GM19395 (cell line): ENCODE measurements around the gene PTPRN2.

Experiments used
- ATAC-seq: cut with Tn5 transposase; IDR thresholded peaks from one replicate; pipeline ENCODE4 v1.9.1; 2021; ENCODE audit warnings: mild to moderate bottlenecking, moderate library complexity; ENCODE audit not compliant: unreplicated experiment

PTPRN2 gene

DNA sequence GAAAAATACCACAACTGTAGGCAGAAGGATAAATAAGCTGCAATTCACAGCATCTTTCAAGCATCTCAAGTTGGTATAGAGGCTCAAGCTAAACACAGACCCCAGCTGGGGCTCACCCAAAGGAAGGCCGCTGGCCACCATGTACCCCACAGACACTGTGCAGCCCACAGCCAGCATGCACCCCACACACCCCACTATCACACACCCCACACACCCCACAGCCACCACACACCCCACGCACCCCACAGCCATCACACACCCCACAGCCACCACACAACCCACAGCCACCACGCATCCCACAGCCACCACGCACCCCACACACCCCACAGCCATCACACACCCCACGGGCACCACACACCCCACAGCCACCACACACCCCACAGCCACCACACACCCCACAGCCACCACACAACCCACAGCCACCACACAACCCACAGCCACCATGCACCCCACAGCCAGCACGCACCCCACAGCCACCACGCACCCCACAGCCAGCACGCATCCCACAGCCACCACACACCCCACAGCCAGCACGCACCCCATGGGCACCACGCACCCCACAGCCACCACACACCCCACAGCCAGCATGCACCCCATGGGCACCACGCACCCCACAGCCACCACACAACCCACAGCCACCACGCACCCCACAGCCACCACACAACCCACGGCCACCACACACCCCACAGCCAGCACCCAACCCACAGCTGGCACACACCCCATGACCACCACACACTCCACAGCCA, 1036.1 kb downstream of the PTPRN2 start:
- ATAC-seq: no peak

DNA sequence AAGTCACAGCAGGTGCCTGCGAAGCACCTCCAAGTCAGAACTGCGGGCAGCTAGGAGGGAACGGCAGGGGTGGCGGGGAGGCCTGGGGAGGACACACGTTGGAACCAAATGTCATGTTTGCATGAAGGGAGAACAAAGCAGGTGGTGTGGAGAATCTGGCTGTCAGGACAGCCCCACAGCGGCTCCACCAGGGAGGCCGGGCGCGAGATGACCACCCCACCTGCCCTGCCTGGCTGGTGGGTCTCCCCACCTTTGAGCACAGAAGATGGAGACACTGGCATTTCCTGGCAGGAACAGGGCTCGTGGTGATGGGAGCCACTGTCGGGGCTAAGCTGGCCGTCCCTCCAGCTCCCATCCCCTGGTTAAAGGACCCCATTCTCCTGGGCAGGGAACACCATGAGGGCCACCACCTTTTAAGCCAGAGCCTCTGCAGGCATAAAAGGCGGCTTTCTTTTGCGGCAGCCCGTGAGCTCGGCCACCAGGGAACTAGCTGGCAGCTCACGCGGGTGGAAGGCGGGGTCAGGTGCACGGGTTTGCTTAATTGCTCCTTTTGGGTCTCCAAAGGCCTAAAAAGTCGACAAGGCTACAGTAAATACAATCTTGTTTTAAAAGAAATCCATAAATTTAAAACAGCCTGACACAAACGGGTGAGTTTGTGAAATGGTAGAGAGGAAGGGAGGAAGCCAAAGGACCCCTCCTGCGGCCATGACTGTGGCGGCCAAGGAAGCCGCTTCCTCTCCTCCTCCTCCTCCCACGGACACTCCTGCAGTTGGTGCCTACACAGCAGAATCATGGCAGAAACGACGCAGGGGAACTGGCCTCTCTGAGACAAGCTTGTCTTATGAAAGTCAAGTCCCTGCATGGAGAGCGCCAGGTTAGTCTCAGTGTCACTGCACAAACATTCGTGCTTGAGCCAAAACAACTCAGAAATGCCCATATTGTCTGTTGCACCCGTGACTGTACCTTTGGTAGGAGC, 1037.0 kb downstream of the PTPRN2 start:
- no peak for ATAC-seq

DNA sequence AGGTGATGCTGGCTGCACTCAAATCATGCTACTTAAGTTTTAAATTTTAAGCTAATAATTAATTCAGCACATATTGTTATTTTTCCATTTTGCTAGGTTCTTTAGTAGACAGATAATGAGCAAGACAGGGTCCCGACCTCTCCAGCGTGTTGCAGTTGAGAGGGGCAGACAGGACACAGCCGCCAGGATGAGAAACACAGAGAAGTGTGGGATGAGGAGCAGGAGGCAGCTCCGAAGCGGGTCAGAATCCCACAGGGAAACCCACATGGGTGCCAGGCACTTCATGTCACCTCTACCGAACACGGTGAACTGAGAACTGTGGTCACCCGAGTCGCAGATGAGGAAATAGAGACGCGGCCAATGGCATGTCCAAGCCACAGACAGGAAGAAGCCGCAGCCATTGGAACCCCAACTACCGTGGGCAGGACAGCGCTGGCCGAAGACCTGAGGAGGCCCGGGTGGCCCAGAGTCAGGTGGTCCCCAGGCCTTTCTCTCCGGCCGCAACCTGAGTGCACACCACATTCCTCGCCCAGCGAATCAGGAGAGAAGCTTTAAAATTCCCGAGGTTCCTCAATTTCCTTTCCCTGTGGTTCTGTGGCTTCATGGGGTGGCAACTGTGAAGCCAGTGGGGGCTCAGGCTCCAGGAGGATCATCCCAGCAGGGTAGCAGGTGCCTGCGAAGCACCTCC, 1037.9 kb downstream of the PTPRN2 start:
- no peak for ATAC-seq

DNA sequence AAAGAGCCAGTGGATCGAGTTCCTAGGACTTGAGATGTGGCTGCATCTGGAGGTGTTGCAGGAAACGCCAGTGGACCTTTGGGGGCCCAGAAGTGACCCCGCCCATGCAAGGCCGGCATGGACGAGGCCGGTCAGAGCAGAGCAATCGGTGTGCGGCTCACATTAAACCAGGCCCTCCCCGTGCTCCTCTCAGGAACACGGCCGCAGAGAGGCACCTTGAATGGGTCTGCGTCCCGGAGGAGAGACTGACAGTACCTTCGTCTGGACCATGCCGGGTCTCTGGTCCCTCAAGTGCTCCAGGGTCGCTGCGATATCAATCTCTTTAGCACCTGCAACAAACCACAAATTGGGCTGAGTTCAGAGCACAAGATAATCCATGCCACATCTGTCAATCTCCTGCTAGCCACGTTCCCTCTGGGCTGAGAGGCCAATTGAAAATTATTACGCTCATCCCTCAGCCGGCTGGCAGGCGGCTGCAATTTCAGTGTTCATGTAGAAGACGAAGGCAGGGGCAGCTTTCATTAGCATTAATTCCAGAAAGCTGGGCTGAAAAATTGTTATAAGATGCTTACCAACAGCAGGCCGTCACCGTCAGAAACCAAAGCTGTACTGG, 1038.8 kb downstream of the PTPRN2 start:
- ATAC-seq: no peak

DNA sequence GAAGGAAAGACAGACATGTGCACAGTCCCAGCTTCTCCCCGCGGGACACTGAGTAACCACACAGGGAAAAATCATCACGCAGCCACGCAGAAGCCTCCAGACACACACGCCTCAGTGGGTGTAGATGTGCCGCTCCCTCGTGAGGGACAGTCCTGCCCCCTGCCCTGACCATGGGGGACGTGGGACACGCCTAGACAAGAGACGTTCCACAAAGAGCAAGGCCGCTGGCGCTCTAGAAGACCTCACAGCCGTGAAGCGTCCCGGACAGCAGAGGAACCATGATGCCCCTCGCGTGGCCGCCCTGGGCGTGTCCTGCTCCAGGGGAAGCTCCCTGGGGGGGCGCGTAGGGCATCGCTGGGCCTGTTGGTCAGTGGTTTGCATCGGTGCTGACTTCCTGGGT, 1040.0 kb downstream of the PTPRN2 start:
- no peak for ATAC-seq

DNA sequence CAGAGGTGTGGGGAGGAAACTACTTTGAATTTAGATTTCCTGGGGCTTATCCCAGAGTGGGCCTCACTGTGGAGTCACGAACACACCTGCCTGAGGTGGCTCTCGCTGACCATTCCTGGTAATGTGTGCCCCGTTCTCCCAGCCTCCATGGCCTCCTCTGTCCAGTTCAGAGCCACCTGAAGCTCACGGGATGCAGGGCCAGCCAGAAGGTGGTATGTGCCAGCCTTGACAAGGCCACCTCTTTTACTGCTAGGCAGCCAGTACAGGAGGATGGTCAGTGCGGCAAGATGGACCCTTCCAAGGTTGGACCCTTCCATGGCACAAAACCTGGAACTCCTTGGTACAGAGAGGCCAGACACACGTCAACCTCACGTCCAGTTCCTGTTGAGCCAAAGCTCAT, 1040.5 kb downstream of the PTPRN2 start:
- no peak for ATAC-seq

DNA sequence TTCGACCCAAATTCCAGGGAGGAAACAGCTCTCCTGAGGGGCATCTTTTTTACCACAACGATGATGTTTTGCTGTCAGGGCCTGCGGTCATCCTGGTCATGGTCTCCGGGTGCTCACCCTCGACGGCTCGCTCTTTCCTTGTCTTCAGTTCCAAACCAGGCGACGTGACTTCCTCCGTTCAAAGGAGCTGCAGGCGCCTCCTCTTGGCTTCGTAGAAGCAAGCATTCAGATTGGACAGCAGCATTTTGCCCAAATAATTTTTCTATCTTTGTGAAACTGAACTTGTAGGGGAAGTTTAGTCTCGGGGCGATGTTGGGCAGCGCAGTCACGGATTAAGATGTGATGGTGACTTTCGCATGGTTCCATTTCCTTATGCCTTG, 1042.0 kb downstream of the PTPRN2 start:
- no peak for ATAC-seq

DNA sequence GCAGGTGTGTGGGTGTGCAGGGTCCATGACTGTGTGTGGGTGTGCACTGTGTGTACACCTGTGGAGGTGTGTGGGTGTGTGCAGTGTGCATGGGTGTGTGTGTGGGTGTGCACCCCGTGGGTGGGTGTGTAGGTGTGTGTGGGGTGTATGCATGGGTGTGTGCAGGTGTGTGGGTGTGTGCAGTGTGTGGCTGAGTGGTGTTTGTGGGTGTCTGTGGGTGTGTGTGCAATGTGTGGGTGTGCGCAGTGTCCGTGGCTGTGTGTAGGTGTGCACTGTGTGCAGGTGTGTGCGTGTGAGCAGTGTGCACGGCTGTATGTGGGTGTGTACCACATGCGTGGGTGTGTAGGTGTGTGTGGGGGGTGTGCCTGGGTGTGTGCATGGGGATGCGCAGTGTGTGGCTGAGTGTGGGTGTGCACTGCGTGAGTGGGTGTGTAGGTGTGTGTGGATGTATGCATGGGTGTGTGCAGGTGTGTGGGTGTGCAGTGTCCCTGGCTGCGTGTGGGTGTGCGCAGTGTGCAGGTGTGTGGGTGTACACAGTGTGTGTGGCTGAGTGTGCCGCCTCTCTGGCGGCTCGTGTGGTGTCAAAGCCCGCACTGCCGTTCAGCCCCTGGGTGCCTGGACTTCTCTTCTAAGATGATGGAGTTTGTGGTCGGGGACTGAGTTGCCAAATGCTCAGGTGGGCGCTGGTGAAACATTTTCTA, 1042.5 kb downstream of the PTPRN2 start:
- no peak for ATAC-seq

DNA sequence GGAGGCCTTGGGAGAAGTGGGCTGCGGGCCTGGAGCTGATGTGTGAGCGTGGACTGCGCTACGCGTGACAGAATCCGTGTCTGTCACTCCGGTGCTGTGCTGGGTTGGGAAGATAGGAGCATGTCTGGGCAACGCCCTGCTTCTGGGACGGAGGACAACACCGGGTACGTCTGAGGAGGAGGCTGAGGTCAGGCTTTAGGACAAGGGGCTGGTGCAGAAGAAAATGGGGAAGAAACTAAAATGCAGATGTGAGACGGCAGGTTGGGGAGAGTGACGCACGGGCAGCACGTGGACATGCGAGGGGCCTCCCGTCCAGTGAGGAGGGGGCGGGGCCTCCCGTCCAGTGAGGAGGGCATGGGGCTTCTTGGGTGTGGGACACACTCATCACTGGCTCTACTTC, 1043.4 kb downstream of the PTPRN2 start:
- ATAC-seq: no peak

DNA sequence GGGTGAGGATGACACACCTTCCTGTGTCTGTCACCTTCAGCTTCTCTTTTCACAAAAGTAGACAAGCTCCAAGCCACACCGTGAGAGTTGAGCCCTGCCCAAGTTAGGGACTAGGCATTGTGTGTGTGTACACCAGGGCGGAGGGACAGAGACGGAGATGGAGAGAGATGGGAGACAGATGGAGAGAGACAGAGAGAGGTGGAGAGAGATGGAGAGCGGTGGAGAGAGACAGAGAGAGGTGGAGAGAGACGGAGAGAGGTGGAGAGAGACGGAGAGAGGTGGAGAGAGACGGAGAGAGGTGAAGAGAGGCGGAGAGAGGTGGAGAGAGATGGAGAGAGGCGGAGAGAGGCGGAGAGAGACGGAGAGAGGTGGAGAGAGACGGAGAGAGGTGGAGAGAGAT, 1043.8 kb downstream of the PTPRN2 start:
- no peak for ATAC-seq

DNA sequence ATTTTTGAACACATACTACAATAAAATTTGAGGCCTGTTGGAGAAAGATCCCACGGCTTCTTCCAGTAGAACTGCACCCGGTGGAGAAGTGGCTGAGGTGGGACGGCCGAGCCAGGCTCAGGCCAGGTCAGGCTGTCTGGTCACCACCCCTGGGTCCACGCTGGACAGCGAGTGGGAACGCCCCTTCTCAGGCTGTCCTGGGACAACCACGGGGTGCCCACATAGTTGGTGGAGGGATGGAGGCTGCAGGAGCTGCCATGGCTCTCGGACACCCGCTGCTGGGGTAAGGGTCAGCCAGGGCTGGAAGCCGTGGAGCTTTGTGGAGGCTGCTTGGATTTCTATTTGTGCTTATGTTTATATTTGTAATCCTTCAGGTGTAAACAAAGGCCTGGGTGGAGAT, 1044.3 kb downstream of the PTPRN2 start:
- ATAC-seq: no peak

DNA sequence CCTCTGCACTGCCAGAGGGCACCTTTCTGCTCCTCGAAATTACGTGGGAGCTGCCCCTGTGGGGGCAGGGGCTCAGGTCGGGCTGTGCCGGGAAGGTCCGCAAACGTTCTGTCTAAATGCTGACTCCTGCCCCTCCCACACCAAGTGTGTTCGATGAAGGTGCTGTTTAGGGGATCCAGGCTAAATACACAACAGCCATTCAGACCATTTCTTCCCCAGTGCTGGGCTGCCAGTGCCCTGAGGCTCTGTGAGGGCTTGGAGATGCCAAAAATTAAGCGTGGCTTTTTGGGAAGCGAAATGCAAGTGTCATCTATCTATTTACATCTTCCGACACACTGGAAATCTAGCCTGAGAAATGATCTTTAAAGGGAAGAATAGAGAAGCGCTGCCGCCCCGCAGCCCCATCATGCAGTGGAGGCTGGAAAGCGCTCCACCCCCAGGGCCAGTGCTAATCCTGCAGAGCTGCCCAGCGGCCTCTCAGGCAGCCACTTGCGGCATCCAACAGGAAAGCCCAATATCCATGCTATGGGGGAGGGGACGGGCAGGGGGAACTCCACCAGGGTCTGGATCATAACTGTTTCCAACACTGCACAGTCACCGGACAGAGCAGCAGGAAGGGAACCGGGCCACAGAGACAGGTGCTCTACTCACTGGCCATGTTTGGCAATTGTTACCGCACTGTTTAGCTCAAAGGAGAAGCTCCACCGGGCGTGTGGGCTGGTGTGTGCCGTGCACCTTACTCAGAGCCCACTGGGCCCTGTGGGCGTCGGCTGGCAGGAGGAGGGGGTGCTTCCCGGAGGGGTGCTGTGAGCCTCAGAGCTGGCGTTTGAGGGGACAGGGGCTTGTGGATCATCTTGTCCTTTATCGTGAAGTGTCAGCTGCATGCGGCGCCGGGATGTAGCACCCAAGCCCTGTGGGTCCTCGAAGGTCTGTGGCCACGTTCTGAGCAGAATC, 1045.3 kb downstream of the PTPRN2 start:
- ATAC-seq: no peak

DNA sequence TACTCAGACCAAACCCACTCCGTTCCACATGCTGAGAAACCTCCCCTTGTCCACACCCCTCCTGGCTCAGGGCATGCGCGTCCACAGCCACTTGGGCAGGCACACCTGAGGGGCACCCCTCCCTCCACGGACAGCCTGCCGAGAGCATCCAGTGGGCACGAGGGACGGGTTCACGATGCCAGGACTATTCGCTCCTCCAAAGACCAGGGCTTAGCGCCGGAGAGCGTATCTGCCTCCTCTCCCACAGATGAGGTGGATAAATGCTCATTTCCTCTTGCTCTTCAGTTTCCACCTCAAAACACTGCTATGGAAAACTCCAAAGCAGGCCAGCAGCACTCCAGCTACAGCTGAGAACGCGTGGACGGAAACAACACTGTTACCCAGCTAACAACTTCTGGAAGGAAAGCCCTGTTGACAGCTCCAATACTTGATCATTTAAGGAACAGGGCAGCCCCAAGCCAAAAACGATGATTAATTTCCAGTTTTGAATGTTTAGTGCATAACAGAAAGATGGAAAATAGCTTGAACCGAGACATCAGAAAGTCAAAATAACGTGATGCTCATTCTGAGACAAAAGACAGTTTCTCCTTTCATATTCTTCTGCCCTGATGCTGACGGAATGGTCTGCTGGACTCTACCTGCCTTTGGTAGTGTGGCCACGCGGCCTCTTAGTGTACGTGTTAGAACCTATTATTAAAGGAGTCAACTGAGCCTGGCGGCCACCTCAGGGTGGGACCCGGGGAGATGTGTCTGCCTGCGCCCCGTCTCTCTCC, 1046.1 kb downstream of the PTPRN2 start:
- ATAC-seq: no peak

DNA sequence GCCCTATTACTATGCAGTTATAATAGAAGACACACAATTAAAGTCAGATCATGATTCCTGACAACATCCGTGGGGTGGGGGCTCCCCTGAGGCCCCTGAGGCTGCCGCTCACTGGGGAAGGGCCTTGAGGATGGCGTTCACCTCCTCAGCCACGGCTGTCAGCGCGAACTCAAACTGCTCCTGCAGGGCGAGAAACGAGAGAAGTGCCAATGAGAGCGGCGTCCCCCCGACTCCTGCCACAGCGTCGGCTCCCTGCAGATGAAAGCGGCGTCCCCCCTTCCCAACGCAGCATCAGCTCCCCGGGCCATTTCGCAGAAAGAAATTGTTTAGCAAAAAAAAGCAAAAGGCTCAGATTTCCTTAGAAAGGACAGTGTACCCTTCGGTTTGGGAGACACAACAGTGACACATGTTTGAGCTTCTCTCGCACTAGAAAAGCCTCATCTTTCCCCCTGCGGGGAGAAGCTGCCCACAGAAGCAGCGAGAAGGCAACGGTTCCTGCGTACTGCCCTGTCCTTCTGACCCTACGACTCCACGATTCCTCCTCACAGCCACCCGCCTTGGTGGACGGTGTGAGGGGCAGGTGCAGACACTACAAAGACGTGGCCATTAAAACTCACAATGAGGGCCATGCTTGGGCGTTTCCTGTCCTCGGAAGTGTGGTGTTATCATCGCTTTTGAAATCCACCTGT, 1046.9 kb downstream of the PTPRN2 start:
- no peak for ATAC-seq

DNA sequence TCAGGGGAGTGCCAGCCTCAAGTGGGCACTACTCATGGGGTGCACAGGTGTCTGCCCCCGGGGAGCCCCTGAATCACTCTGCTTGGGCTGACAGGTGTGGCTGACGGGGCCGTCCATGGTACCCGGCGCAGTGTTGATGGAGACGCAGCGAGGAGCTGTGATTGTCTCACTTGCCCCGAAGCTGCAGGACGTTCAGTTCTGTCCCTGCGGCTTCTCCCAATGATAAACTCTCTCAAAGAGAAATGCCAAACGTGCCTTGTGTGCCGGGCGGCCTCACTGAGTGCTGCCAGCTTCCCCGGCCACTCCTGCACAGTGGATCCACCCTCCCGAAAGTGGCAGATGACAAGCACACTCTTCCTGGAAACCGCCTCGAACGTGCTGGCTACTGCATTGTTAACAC, 1047.6 kb downstream of the PTPRN2 start:
- no peak for ATAC-seq

DNA sequence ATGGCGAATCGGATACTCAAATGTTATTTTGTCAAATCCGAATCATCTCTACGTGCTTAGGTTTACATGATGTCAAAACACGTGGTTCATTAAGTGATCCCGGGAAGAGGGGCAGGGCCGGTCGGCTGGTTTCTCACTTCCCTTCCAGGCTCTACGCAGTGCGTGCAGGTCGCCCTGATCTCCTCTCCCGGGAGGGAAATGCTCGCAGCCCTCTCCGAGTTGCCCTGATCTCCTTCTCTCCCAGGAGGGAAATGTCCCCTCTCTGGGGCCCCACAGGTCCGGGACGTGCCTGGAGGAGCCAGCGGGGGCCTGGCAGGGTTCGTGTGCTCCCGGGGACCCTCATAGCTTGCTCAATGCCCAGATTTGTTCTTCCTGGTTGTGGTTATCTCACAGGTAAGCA, 1048.1 kb downstream of the PTPRN2 start:
- no peak for ATAC-seq

DNA sequence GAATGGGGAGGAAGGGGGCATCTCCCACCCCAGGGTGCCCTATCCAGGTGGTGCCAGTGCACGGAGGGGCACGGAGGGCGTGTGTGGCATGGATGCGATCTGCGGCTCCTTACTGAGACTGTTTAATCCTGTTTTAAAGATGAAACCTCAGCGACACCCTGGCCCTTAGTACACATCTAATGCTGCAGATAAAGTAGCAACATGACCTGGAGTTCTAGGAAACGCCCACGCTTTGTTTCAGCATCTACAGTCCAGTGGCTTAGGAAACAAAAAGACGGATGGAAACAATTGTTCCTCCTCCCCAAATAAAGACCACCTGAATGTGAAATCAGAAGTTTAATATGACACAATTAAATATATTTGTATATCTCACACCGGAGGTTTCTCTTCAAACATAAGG, 1048.9 kb downstream of the PTPRN2 start:
- no peak for ATAC-seq

DNA sequence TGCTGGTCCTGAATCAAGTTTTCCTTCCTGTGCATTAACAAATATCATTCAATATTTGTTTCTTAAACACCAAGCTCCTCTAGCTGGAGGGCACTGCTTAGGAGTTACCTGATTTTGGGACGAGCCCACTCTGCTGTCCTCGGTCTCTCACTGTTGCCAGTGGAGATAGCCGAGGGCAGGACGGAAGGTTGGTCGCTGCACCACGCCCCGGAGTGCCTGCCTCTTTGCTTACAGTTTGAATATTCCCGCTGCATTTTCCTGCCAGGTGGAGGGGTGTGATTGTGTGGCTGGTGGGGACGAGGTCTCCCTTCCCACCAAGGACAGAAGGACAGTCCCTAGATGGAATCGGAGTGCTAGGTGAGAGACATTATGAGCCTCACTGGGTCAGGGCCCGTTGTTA, 1049.3 kb downstream of the PTPRN2 start:
- ATAC-seq: no peak
